ENCODE measurements around the gene ESPNL.

ESPNL gene

GRCh38 chr2:238117199-238118154 is 17.3 kb downstream of the ESPNL start:
- no peak for DNase-seq (ENCODE audit: low read depth)

DNA sequence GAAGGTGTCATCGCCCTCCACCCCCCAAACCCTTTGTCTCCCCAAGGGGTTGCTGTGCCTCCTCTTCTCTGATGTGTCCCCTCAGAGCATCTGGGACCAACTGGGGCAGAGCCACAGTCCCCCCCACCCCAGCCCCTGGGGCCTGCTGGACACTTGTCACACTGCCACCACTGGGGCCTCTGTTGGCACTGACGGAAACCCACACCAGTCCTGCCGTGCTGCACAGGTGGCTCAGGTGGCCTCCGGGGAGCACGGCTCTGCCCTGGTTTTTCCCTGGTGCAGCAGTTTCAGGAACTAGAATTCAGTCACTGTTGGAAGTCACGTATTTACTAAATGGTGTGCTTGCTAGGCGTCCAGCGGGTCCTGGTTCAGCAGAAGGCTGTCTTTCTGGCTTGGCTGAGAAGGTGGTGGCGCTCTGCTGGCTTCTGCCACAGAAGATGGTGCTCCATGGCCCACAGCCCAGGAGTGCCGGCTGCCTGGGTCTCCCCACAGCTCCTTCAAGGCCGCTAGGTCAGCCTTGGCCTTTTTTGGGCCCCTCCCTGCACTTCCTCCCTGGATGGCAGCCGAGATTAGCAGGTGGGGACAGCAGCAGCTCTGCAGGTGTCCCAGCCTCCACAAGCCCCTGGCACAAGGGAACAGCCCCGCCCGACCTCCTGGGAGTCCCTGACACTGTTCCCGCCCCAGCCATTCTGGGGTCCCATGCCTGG is 19.8 kb downstream of the ESPNL start:
- no peak for DNase-seq (ENCODE audit: low read depth)

DNA sequence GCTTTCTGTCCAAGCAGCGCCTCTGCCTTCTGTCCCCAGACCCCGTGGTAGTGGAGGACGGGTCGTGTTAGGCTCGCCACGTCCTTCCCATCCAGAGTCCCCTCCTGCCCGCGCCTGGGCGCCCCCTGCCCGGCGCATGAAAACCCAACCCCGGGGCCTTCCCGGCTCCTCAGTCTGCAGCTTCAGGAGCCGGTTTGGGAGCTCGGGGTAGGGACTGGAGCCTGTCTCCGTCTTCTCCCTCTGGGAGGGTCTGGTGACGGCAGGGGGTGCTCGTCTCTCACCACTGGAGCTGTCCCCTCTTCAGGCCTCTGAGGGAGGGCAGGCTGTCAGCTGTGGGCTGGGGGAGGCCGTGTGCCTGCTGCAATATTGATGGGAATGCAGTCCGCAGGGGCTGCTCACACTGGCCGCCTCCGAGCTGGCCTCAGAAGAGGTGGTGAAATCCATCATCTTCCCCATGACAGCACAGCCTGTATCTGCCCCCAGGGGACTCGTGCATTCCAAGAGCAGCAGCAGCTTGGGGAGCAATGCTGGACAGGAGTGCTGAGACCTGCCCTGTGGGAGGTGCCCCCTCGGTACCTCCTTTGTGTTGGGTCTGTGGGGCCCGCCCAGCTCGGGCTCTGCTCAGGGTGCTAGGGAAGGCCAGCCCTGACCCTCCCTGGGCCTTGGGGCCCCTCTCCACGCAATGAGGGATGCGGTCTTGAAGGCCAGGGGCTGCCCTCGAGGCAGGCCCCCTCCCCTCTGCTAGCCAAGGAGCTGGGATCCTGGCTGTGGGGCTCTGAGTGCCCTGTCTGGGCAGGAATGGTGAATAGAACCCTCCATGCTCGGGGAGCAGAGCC is 20.5 kb downstream of the ESPNL start:
- DNase-seq (ENCODE audit: low read depth) = no peak

DNA sequence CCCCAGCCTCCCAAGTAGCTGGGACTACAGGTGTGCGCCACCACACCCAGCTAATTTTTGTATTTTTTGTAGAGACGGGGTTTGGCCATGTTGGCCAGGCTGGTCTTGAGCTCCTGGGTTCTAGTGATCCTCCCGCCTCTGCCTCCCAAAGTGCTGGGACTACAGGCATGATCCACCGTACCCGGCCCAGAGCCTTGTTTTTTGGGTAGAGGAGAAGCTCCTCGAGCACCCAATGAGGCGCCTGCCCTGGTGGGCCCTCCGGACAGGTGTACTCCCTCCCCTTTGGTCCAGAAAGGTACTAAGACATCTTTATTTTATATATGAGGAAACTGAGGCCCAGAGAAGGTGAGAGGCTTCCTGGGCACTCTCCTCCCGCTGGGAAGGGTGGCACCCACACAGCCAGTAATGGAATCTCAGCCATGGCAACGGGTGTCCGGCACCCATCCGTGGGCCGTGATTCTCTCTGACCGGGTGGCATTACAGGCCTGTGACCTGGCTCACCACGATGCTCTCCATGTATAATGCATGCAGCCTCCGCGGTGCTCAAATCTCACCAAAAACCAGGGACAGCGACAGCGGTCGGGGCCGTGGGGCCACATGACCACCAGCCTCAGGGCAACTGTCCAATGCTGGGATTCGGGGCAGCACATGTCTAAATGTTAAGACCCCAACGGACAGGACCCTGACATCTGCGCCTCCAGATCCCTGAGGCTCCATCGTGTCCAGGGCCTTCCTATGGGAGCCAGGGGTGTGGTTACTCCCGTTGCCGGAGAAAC is 21.6 kb downstream of the ESPNL start:
- no peak for DNase-seq (ENCODE audit: low read depth)

GRCh38 chr2:238122287-238123217 is 22.4 kb downstream of the ESPNL start:
- DNase-seq (ENCODE audit: low read depth) = no peak

- DNase-seq (ENCODE audit: low read depth) = no peak
These were observed 23.3 kb downstream of the ESPNL start for GRCh38 chr2:238123218-238123971.

DNA sequence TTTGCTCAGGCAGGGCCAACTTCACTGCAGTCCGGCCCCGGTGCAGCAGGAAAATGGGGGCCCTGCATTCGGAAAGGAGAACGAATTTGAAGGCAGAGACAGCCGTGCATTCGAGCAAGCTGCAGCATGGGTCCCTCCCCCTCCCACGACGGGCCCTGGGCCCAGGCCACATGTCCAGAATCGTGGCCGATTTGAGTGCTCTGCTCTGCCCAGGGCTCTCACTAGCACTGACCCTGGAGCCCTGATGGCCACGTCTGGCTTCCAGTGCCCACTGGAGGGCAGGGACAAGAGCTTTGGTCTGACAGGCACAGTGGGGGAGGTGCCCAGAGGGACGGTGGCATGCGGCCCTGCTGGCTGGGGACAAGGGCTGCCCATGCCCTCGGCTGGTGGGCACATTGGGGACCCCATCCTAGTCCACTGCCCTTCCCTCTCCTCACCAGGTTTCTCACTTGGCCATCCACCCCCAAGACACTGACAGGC is 23.9 kb downstream of the ESPNL start:
- DNase-seq (ENCODE audit: low read depth) = no peak

DNA sequence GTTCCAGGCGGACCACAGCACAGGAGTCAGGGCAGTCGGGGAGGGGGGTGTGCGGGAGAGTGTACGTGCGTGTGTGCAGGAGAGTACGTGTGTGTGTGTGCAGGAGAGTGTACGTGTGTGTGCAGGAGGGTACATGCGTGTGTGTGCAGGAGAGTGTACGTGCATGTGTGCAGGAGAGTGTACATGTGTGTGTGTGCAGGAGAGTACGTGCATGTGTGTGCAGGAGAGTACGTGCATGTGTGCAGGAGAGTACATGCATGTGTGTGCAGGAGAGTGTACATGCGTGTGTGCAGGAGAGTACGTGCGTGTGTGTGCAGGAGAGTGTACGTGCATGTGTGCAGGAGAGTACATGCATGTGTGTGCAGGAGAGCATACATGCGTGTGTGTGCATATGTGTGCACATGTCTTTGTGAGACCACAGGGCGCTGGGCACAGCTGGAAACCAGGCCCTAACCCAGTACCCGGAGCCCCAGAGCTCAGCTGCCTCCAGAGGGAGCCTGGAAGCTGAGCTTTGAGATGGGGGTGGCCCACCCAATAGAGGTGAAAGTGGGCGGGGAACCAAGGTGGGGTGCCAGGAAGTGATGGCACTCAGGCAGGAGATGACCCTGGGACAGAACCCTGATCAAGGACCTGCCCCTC is 24.5 kb downstream of the ESPNL start:
- no peak for DNase-seq (ENCODE audit: low read depth)

- no peak for DNase-seq (ENCODE audit: low read depth)
These were observed 25.2 kb downstream of the ESPNL start for GRCh38 chr2:238125127-238125885.

- DNase-seq (ENCODE audit: low read depth) = no peak
These were observed 26.2 kb downstream of the ESPNL start for GRCh38 chr2:238126338-238126737.

DNA sequence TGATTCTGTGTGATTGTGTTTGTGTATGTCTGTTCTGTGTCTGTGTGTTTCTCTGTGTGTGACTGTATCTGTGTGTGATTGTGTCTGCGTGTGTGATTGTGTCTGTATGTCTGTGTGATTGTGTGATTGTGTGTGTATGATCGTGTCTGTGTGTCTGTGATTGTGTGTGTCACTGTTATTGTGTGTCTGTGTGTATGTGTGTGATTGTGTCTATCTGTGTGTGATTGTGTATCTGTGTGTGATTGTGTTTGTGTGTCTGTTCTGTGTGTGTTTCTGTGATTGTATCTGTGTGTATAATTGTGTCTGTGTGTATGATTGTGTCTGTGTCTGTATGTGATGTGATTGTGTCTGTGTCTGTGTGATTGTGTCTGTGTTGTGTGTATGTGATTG is 26.6 kb downstream of the ESPNL start:
- no peak for DNase-seq (ENCODE audit: low read depth)

- DNase-seq (ENCODE audit: low read depth) = no peak
These were observed 27.3 kb downstream of the ESPNL start for GRCh38 chr2:238127165-238128060.

DNA sequence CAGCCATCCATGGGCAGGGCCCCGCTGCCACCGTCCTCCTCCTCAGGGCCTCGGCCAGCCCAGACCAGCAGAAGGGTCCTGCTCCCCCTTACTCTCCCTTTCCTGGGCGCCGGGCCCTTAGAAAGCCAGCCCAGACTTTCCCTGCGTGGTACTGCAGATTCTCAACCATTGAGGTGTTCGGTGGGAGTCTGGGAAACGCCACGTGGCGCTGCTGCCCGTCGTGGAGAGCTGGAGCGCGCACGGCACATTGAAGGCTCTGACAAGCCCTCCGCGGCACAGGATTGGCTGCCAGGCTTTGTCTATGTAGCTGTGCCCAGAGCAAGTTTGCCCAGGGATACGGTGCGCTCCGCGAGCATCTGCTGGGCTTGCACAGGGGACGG is 27.9 kb downstream of the ESPNL start:
- no peak for DNase-seq (ENCODE audit: low read depth)

- DNase-seq (ENCODE audit: low read depth) = no peak
These were observed 28.4 kb downstream of the ESPNL start for GRCh38 chr2:238128534-238129001.

GRCh38 chr2:238129166-238130010 is 29.2 kb downstream of the ESPNL start:
- DNase-seq (ENCODE audit: low read depth) = no peak

DNA sequence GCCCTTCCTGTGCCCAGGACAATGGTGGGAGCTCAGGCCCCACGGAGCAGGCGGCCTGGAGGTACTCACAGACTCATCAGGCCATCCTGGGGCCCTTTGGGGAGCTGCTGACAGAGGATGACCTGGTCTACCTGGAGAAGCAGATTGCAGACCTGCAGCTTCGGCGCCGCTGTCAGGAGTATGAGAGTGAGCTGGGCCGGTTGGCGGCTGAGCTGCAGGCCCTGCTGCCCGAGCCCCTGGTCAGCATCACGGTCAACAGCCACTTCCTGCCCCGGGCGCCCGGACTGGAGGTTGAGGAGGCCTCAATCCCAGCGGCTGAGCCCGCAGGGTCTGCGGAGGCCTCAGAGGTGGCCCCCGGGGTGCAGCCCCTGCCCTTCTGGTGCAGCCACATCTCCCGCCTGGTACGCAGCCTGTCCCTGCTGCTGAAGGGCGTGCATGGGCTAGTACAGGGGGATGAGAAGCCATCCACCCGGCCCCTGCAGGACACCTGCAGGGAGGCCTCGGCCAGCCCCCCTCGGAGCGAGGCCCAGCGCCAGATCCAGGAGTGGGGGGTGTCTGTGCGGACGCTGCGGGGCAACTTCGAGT is 30.1 kb downstream of the ESPNL start:
- no peak for DNase-seq (ENCODE audit: low read depth)
